ENCODE data around the gene WDR70.
"Not testable (repeated sequence)": the region's sequence is repeated elsewhere in the genome, so short reads cannot be mapped to it uniquely, and the experiment has no call there.

Gene WDR70

DNA sequence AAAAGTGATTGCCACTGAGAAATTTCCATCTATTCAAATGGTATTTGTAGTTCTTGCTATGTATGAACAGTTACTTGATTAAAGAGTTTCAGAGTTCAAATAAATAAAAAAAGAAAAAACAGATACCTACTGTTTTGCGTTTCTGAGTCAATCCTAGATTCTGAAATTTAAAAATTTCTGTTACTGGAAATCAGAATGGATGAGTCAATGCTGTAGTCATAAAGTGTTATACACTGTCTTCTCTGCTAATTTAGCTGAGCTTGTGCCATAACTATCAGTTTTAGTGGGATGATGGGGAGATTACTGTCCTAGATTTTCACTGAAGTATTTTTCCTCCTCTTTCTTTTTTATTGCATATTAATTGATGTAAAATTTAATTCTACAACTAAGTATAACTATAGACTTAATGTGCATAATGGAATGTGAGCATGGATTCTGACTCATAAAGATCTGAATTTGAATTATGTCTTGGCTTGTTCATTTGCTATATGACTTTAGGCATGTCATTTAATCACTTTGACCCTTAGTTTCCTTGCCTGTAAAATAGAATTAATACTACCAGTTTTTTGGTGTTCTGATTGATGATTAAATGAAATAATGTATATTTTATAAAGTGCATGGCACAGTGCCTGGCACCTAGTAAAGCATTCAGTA lies 75.4 kb downstream of the WDR70 start:
- not testable (repeated sequence) for DNase-seq

DNA sequence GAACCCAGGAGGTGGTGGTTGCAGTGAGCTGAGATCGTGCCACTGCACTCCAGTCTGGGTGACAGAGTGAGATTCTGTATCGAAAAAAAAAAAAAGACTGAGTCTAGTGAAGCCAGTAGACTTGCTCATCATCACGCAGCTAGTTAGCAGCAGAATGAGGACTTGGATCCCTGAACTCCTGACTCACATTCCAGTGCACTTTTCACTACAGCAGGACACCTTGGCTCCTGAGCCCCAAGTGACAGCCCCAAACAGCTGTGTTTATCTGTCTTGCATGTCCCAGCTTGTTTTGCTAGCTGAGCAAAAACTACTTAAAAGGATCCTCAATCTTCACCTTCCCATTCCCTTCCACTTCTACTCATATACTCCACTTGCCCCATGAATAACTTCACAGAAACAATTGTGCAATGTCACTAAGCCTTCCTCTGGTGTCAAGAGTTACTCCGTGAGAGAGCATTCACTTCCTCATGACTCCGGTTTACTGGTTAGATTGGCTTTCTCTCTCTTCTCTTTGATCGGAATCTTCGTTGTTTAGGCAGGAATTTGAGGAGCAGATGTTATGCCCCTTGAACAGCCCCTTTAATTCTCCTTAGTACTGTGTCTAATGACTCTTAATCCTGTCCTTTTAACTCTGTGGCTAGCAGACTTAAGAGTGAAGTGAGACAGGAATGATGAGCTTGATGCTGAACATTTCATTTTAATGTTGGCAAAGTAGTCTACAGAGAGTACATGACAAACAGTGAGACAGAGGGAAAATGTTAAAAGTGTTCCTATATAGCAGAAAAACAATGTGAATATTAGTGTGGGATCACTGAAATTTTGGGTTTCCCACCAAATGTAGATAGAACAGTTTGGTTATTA lies 84.3 kb downstream of the WDR70 start:
- not testable (repeated sequence) for DNase-seq

DNA sequence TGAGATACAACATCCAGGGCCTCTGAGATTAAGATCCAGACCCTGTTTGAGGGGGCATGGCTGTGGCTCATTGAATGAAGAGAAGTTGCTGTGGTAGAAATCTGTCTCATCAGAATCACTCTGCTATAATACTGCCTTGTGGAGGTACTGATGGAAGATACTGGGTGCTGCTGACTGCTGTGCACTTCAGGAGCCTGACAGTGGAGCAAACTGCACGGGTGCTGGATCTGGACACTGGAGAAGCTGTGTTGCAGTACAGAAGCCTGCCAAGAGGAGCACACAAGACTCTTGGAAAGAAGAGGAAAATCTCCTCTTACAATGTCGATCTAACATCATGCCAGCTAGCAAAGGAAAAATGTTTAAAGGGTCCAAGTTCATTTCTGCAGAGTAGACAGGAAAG lies 85.5 kb downstream of the WDR70 start:
- not testable (repeated sequence) for DNase-seq

DNA sequence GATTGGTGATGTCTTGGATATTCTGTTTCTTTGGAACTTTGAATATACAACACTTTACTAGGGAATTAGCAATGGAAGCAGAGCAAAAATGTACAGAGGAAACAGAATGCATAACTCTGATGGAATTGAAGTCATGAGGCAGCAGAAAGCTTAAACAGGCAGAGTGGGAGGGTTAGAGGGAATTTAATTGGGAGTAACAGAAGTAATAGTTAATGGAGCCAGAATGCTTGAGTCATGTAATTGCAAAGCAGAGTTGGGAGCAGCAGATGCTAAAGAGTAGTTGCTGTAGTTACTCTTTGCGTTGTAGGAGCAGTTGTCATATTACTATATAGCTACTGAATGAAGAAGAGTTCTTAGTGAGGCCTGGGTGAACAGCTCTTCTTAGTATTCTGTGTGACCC lies 90.3 kb downstream of the WDR70 start:
- DNase-seq, result not testable (repeated sequence)

DNA sequence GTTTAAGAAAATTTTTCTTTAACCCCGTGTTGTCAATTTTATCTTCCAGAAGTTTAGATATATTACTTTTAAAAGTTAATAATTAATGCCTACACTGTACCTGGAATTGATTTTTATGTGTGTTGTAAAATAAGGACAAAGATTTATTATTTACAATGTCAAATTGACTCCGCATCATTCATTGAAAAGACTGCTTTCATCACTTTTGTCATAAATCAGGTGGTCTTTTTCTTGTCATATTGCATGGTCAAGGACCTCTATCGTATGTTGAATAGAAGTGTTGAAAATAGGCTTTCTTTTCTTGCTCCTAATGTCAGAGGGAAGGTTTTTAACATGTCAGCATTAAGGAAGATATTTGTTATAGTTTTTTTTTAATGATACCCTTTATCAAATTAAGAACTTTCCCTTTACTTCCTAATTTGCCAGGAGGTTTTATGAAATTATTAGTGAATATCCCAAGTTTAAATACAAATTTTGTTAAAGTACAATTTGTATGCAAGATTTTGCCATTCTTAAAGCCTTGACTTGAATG lies 92.6 kb downstream of the WDR70 start:
- no peak for DNase-seq

DNA sequence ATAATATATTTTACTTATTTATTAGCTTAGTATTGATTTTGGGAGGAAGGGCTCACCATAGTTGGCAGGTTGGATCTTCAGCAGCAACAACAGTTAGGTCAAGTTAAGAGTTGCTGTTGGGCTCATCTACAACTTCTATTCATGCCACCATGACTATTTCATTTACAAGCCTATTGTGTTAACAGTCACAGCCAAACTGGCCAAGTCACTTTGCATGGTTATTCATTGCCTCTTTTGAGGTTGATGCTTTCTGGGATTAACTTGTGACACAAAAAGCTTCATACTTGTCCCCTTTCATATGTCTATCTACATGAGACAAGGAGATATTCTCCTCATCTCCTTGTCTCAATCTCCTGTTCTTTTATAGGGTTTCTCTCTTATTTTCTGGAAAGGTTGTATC lies 98.3 kb downstream of the WDR70 start:
- no peak for DNase-seq

DNA sequence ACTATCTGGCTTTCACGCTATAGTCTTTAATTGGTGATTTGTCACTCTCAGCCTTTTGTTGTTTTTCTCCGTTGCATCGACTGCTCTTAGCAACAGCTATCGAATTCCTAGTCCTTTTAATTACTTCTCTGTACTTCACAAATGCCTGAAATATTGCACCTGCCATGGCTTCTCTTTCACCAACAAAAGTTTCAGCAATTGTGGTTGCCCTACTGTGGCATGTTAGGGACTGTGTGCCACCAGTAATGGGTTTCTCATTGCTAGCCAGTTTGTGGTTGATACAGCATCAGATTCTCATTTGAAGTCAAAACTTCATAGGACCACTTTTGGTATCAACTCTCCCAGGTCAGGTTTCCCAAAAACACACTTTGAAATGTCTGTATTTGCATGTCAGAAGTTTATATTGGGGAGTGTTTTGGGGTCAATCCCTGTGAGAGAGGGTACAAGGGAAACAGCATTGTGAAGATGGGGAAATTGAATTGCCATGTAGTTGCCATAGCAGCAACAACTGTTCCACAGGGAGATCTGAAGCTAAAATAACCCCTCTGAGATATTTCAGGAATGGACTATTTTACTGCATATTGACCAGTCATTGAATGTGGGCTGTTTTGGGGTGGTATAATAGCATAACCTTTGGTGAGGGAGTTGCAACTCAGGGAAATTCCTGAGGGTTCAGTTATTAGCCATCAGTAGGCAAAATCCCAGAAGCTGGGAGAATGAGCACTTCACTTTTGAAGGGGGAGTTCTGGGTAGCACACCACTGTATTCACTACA lies 99.2 kb downstream of the WDR70 start:
- DNase-seq, result no peak

DNA sequence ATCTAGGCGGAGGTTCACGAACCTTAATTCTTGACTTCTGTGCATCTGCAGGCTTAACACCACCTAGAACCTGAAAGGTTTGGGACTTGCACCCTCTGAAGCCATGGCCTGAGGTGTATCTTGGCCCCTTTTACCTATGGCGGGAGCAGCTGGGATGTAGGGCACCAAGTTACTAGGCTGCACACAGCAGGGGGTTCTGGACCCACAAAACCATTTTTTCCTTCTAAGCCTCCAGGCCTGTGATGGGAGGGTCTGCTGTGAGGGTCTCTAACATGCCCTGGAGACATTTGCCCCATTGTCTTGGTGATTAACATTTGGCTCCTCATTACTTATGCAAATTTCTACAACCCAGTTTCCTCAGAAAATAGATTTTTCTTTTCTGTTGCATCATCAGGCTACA lies 102.3 kb downstream of the WDR70 start:
- DNase-seq, result not testable (repeated sequence)

DNA sequence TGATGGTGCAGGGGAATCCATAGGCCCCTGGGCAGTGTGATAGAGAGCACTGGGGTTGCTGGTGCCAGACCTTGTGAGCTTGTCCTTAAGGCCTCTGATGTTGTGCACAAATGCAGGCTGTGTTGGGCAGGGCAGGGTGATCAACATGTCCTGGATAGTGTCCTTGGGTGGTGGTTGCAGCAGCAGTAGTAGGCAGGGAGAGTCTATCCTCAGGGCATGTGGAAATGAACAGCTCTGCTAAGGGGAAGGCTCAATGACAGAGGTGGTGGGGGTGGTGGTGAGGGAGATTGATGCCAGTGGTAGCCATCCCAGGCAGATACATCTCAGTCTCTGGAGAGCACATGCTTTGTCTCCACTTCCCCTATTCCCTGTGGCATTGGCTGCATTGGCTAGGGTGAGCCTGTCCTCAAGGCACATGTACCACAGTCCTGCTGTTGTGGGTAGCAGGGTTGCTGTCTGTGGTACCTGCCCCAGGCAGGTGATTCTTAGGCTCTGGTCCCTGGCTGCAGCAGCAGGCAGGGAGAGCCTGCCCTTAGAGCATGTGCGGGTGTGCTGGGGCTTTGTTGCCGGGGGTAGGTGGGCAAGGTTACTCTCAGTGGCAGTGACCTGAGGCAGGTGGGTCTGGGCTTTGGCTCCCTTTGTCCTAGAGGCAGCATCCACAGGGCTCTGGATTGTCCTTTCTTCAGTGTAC lies 111.1 kb downstream of the WDR70 start:
- DNase-seq, result no peak

DNA sequence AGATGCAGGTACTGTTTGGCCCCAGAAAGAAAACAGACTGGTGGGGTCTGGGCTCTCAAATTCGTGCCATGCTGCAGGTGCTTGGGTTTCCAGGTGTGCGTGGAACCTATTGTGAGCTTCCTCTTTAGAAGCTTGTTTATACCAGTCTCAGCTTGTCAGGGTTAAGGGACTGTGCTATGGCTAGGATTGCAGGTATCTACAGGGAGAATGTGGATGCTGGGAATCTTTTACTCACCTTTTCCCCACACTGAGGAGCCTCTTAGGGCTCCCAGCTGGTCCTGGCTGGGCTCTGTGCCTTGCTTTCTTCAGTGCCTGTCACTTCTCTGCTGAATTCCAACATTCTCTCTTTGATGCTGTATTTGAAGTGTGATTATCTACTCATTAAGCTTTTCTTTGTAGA lies 111.8 kb downstream of the WDR70 start:
- DNase-seq, result no peak

DNA sequence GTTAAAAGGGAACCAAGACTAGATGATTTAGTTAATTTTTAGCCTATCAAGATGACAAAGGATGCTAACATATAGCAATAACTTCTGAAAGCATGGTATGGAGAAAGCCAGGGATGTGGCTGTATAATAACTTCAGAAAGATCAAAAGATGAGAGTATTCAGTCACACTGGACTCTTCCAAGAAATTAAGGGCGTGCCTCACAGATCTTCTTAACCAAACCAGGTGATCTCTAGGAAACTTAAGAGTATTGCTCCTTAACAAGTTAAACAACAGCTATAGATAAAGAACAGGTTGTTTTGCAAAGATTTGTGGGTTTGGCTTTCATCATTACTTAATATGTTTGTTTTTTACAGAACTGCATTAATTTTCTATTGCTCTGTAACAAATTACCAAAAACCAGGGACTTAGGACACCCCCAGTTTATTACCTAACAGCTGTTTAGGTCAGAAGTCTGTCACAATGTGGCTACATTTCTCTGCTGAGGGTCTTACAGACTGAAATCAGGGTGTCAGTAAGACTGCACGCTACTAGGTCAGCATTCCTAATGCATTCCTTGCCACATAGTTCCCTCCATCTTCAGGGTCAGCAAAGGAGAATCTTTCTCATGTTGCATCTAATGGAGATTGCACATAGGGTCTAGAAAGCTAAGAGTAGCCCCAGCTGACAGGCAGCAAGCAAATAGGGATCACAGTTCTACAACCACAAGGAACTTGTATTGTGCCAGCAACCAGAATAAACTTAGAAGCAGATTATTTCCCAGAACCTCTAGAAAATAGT lies 113.8 kb downstream of the WDR70 start:
- no peak for DNase-seq

DNA sequence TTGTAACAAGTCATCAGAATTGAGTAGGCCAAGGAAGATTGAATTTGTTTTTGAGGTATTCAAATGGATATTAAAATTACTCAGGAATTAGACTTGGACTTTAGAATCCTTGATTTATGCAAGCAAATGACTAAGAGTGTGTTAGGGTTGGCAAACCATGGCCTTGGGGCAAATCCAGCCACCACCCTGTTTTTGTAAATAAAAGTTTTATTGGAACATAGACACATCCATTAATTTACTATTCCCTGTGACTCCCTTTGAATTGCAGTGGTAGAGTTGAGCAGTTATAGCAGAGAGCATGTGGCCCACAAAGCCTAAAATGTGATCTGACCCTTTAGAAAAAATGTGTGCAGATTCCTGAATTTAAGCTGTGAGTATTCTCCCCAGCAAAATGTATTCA lies 115.6 kb downstream of the WDR70 start:
- DNase-seq, result no peak

DNA sequence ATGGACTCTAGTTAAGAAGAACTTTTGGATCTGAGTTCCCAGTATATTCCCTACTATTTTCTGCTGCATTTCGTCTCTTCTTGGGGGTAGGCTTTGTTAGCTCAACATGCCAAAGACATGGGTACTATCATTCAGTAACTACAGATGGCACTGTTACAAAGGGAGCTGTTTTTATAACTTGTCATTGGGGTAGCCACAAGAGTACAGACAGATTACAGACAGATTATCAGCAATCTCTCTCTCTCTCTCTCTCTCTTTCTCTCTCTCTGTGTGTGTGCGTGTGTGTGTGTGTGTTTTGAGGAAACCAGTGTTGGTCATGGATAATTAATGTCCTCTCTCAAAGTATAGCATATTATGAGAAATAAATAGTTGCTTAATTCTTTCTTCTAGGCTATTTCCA lies 116.1 kb downstream of the WDR70 start:
- DNase-seq, result no peak

DNA sequence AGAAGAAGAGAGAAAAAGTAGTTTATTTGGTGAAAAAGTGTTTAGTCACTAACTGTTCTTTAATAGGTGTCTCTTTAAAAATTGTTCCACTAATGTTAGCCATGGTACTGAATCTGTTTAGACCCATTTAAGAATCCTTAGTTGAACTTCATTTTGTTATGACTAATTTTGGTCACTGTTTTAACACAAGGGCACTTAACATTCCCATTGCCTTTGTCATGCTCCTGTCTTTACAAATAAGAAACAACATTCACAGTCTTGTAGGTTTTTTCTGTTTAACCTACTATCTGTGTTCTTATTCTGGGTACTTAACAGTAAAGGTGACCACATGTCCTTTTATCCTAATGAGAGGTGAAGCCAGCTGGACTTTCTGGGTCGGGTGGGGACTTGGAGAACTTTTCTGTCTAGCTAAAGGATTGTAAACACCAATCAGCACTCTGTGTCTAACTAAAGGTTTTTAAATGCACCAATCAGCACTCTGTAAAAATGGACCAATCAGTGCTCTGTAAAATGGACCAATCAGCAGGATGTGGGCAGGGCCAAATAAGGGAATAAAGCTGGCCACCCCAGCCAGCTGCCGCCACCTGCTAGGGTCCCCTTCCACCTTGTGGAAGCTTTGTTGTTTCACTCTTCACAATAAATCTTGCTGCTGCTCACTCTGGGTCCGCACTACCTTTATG lies 116.7 kb downstream of the WDR70 start:
- no peak for DNase-seq

DNA sequence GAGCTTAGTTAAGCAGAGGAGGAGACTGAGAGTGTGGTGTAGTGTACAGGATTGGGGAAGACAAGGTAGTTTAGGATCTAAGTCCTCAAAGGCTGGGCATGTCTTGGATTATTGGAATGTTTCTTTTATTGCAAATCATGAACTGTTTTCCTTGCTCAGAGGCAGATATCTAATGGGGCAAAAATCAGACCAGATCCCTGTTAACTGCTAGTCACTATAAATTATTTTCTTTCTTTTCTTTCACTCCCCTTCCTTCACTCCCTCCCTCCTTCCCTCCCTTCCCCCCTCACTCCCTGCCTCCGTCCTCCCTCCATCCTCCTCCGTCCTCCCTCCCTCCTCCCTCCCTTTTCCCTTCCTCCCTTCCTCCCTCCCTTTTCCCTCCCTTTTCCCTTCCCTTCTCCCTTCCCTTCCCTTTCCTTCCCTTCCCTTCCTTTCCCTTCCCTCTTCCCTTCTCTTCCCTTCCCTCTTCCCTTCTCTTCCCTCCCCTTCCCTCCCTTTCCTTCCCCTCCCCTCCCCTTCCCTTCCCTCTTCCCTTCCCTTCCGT lies 117.9 kb downstream of the WDR70 start:
- DNase-seq, result no peak

DNA sequence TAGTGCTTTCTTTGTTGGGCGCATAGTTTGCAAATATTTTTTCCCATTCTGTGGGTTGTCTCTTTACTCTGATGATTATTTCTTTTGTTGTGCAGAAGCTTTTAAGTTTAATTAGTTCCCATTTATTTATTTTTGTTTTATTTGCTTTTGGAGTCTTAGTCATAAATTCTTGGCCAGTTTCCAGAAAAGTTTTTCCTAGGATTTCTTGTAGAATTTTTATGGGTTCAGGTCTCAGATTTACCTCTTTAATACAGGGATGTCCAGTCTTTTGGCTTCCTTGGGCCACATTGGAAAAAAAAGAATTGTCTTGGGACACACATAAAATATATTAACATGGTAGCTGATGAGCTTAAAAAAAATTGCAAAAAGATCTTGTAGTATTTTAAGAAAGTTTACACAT lies 122.0 kb downstream of the WDR70 start:
- no peak for DNase-seq

DNA sequence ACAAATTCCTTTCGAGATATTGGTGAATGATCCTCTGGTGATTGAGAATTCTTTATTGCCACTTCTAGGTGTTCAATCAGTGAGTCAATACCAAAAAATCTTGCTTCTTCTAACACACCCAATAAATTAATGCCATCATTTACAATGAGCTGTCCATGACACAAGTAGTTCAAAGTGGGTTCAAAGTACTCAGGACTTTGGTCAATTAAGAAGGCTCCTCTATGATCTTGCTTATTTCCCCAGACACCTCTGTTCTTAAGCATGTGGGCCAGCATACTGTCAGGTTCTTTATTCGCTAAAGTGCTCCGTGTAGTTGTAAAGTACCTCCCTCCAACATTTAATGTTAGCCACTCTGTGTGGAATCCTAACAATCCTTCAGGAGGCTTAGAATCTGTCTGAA lies 127.1 kb downstream of the WDR70 start:
- DNase-seq, result no peak

DNA sequence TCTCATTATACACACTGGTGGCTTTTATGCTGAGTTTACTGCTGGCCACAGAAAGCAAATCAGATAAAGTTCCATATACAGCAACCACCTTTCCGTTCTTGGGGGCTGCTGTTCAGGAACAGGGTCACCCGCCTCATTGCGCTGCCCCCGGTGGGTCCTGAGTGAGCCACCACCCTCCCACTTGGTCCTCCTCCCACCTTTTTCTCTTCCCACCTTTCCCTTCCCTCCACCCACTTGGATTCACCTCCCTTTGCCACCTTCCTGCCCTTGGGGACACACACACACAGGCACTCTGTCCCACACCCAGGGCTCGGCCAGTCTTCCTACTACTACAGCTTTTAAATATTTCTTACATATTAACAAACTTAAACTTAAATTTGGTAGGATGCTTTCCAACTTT lies 127.6 kb downstream of the WDR70 start:
- DNase-seq, result no peak

DNA sequence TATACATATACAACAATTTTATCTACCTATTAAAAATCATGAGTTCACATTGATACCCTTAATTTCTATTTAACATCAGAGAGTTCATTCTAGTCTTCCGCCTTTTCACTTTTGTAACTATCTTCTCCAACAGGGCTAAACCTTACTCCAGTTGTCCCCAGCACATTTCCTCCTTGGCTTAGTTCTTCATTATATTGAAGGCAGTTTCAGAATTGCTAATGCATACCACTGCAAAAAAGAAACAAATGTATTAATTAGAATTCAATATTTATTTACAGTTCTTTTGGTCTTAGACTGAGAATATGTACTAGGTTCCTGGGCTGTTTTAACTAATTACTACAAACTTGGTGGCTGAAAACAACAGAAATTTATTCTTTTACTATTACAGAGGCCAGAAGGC lies 132.5 kb downstream of the WDR70 start:
- DNase-seq, result no peak

DNA sequence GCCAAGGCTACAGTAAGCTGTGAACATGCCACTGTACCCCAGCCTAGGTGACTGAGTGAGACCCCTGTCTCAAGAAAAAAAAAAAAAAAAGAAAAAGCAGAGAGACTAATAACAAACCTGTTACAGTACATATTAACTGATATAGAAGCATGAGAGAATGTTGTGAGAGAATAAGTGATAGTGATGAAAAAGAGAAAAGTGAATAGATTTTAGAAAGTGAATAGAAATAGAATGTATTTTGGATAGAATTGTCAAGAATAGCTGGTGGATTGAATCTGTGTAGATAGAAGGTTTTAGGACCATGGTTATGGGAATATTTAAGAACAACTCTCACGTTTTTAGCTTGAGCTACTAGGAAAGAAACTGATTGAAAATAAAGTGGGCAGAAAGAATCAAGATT lies 135.8 kb downstream of the WDR70 start:
- no peak for DNase-seq

DNA sequence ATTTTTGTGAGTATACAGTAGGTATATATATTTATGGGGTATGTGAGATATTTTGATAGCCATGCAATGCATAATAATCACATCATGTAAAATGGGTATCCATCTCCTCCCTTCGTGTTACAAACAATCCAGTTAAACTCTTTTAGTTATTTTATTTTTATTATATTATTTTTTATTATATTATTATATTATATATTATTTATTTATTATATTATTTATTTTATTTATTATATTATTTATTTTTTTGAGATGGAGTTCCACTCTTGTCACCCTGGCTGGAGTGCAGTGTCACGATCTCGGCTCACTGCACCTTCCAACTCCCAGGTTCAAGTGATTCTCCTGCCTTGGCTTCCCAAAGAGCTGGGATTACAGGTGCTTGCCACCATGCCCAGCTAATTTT lies 138.6 kb downstream of the WDR70 start:
- no peak for DNase-seq
